OCI-LY3 (cell line): ENCODE results near the gene MLST8.

Experiments used
- H2AFZ ChIP-seq: fragments of 200-600, 300-600 bp; shearing (Covaris generic); 2 replicates; pipeline ENCODE4 v1.6.0; 2014; ENCODE audit warnings: antibody characterized with exemption, low read depth, low read length
- H3K27ac ChIP-seq: fragments of 200-600, 300-600 bp; sonication (generic); 2 replicates; pipeline ENCODE4 v1.5.1; 2014; ENCODE audit warnings: mild to moderate bottlenecking, low read length, moderate library complexity, mixed read lengths
- H3K27me3 ChIP-seq: fragments of 200-600, 300-600 bp; sonication (generic); 2 replicates; pipeline ENCODE4 v1.6.1; 2014; ENCODE audit warnings: low read depth, low read length, mixed read lengths
- H3K36me3 ChIP-seq: fragments of 200-600, 300-600 bp; sonication (generic); replicated peaks from 2 replicates; pipeline ENCODE3; 2014; ENCODE audit warnings: low read depth, low read length, mixed read lengths
- H3K4me1 ChIP-seq: fragments of 300-600, 200-600 bp; sonication (generic); 2 replicates; pipeline ENCODE4 v1.6.1; 2014; ENCODE audit warnings: low read length, mixed read lengths
- H3K4me2 ChIP-seq: fragments of 200-600, 300-600 bp; sonication (generic); 2 replicates; pipeline ENCODE4 v1.6.1; 2014; ENCODE audit warnings: low read length, mixed read lengths
- H3K4me3 ChIP-seq: fragments of 300-600, 200-600 bp; sonication (generic); 2 replicates; pipeline ENCODE4 v1.5.1; 2014; ENCODE audit warnings: antibody characterized with exemption, mild to moderate bottlenecking, low read length, moderate library complexity
- H3K79me2 ChIP-seq: fragments of 300-600, 200-600 bp; shearing (Covaris generic); 2 replicates; pipeline ENCODE4 v1.6.1; 2014; ENCODE audit warnings: mild to moderate bottlenecking, low read length, mixed read lengths
- H3K9ac ChIP-seq: fragments of 300-600, 200-600 bp; shearing (Covaris generic); 2 replicates; pipeline ENCODE4 v1.6.0; 2014; ENCODE audit warnings: mild to moderate bottlenecking, low read length, moderate library complexity
- H3K9me3 ChIP-seq: fragments of 200-600, 300-600 bp; shearing (Covaris generic); 2 replicates; pipeline ENCODE4 v1.6.1; 2014; ENCODE audit warnings: low read length, mixed read lengths; ENCODE audit not compliant: insufficient read depth
- H4K20me1 ChIP-seq: fragments of 200-600, 300-600 bp; sonication (generic); 2 replicates; pipeline ENCODE4 v1.6.1; 2016; ENCODE audit warnings: low read length, mixed read lengths; ENCODE audit not compliant: insufficient read depth
- CTCF ChIP-seq: fragments of 200-600, 300-600 bp; sonication (generic); IDR thresholded peaks from 2 replicates; pipeline ENCODE4 v1.5.1; 2014; ENCODE audit warnings: antibody characterized with exemption, low read length, low read depth
- EZH2phosphoT487 ChIP-seq: fragments of 200-600 bp; shearing (Covaris generic); IDR thresholded peaks from 2 replicates; pipeline ENCODE4 v1.6.1; 2018; ENCODE audit warnings: antibody characterized with exemption, mixed run types, low read depth

The MLST8 gene

GRCh38 chr16:2228161-2228824 is 23.0 kb downstream of the MLST8 start:
- peaks cover 13% of the 10 kb centered on the region for H4K20me1 ChIP-seq
- H3K27ac ChIP-seq, result no peak overlapping the region
- no peaks in the 10 kb centered on the region for H3K27me3 ChIP-seq
- H3K4me3 ChIP-seq, result no peak overlapping the region
- no peaks in the 10 kb centered on the region for H3K9me3 ChIP-seq
- peaks cover 11% of the 10 kb centered on the region for H3K36me3 ChIP-seq
- peaks cover 5% of the 10 kb centered on the region; the same call in 1 of the 2 replicates for H3K4me1 ChIP-seq
- no peak for TF ChIP-seq EZH2phosphoT487
- TF ChIP-seq CTCF, result no peak
- peaks cover 50% of the 10 kb centered on the region for H3K79me2 ChIP-seq
- no peak overlapping the region for H3K4me2 ChIP-seq
- no peak overlapping the region for H2AFZ ChIP-seq
- no peak overlapping the region for H3K9ac ChIP-seq

GRCh38 chr16:2229091-2229490 is 23.8 kb downstream of the MLST8 start:
- Histone ChIP-seq H3K79me2 (peaks cover 44% of the 10 kb centered on the region), H3K4me2 (no peak overlapping the region), H3K9me3 (no peaks in the 10 kb centered on the region), H4K20me1 (peaks cover 13% of the 10 kb centered on the region), H3K4me1 (peaks cover 5% of the 10 kb centered on the region; the same call in 1 of the 2 replicates), H2AFZ (no peak overlapping the region), H3K27ac (no peak overlapping the region), H3K4me3 (no peak overlapping the region), H3K9ac (no peak overlapping the region), H3K36me3 (peaks cover 12% of the 10 kb centered on the region), H3K27me3 (no peaks in the 10 kb centered on the region)
- no peak for TF ChIP-seq EZH2phosphoT487
- TF ChIP-seq CTCF, result no peak

- TF ChIP-seq CTCF (no peak), EZH2phosphoT487 (no peak)
- Histone ChIP-seq H3K27ac (no peak overlapping the region), H3K9ac (no peak overlapping the region), H4K20me1 (peaks cover 13% of the 10 kb centered on the region), H3K4me1 (peaks cover 5% of the 10 kb centered on the region; the same call in 1 of the 2 replicates), H3K79me2 (peaks cover 37% of the 10 kb centered on the region), H3K4me2 (no peak overlapping the region), H3K36me3 (peaks cover 16% of the 10 kb centered on the region), H2AFZ (no peak overlapping the region), H3K4me3 (no peak overlapping the region), H3K9me3 (no peaks in the 10 kb centered on the region), H3K27me3 (no peaks in the 10 kb centered on the region)
These were observed 24.5 kb downstream of the MLST8 start for GRCh38 chr16:2229632-2230250.

GRCh38 chr16:2230376-2230775 is 25.1 kb downstream of the MLST8 start:
- Histone ChIP-seq H3K9me3 (no peaks in the 10 kb centered on the region), H4K20me1 (peaks cover 13% of the 10 kb centered on the region), H3K4me1 (no peaks in the 10 kb centered on the region), H3K27ac (no peak overlapping the region), H3K79me2 (peaks cover 31% of the 10 kb centered on the region), H3K36me3 (peaks cover 16% of the 10 kb centered on the region), H3K4me2 (no peak overlapping the region), H2AFZ (no peak overlapping the region), H3K9ac (no peak overlapping the region), H3K27me3 (no peaks in the 10 kb centered on the region), H3K4me3 (no peak overlapping the region)
- TF ChIP-seq EZH2phosphoT487, result no peak
- no peak for TF ChIP-seq CTCF
